H9 (cell line): ENCODE data around the gene DPP10. TPM values are rescaled to one million over a fixed set of nuclear protein-coding genes. Genes with fewer than 3 reads are reported as not detected.

Experiments used
- DNase-seq: peaks from one replicate; pipeline ENCODE4 v3.0.0-alpha.2; 2017
- H2AFZ ChIP-seq: one replicate; pipeline ENCODE4 v1.6.1; 2013; ENCODE audit warnings: mild to moderate bottlenecking, low read length, control low read depth, moderate library complexity
- H2AK5ac ChIP-seq: 2 replicates; pipeline ENCODE4 v1.6.1; 2013; ENCODE audit warnings: low read length, control low read depth, mixed read lengths; ENCODE audit not compliant: insufficient read length
- H2BK120ac ChIP-seq: one replicate; pipeline ENCODE4 v1.6.1; 2013; ENCODE audit warnings: low read depth, mild to moderate bottlenecking, low read length, control low read depth, inconsistent platforms; ENCODE audit not compliant: poor library complexity, severe bottlenecking
- H2BK12ac ChIP-seq: 2 replicates; pipeline ENCODE4 v1.6.1; 2013; ENCODE audit warnings: low read length, control low read depth, mixed read lengths, low read depth; ENCODE audit not compliant: insufficient read length
- H2BK15ac ChIP-seq: 2 replicates; pipeline ENCODE4 v1.6.1; 2013; ENCODE audit warnings: low read depth, low read length, control low read depth
- H2BK20ac ChIP-seq: one replicate; pipeline ENCODE4 v1.6.1; 2013; ENCODE audit warnings: low read depth, mild to moderate bottlenecking, low read length, control low read depth, inconsistent platforms; ENCODE audit not compliant: poor library complexity, severe bottlenecking
- H2BK5ac ChIP-seq: 2 replicates; pipeline ENCODE4 v1.6.1; 2013; ENCODE audit warnings: low read length, control low read depth, mixed read lengths; ENCODE audit not compliant: insufficient read length
- H3K14ac ChIP-seq: 2 replicates; pipeline ENCODE4 v1.6.1; 2013; ENCODE audit warnings: low read length, control low read depth; ENCODE audit not compliant: insufficient read depth
- H3K18ac ChIP-seq: 2 replicates; pipeline ENCODE4 v1.6.1; 2013; ENCODE audit warnings: low read depth, mild to moderate bottlenecking, mixed read lengths, low read length, control low read depth; ENCODE audit not compliant: insufficient read length
- H3K23ac ChIP-seq: 2 replicates; pipeline ENCODE4 v1.6.1; 2013; ENCODE audit warnings: low read length, control low read depth, mixed read lengths, low read depth; ENCODE audit not compliant: insufficient read length
- H3K23me2 ChIP-seq: 2 replicates; pipeline ENCODE4 v1.6.1; 2013; ENCODE audit warnings: low read depth, mild to moderate bottlenecking, mixed read lengths, low read length, control low read depth; ENCODE audit not compliant: insufficient read length, poor library complexity, severe bottlenecking
- H3K27ac ChIP-seq: 2 replicates; pipeline ENCODE4 v1.5.1; 2013; ENCODE audit warnings: low read length, control low read depth, mixed read lengths, low read depth; ENCODE audit not compliant: insufficient read length
- H3K27me3 ChIP-seq: 2 replicates; pipeline ENCODE4 v1.6.1; 2013; ENCODE audit warnings: low read length, control low read depth, inconsistent platforms; ENCODE audit not compliant: insufficient read depth
- H3K4ac ChIP-seq: 2 replicates; pipeline ENCODE4 v1.6.1; 2013; ENCODE audit warnings: low read depth, mild to moderate bottlenecking, control low read depth, inconsistent platforms, low read length, moderate library complexity
- H3K4me1 ChIP-seq: 2 replicates; pipeline ENCODE4 v1.6.1; 2013; ENCODE audit warnings: low read length, control low read depth, inconsistent platforms; ENCODE audit not compliant: insufficient read depth
- H3K4me2 ChIP-seq: 2 replicates; pipeline ENCODE4 v1.6.1; 2013; ENCODE audit warnings: low read length, control low read depth, mixed read lengths; ENCODE audit not compliant: insufficient read length, insufficient read depth
- H3K56ac ChIP-seq: 2 replicates; pipeline ENCODE4 v1.6.1; 2013; ENCODE audit warnings: low read depth, mild to moderate bottlenecking, mixed read lengths, low read length, control low read depth; ENCODE audit not compliant: insufficient read length
- H3K79me1 ChIP-seq: 2 replicates; pipeline ENCODE4 v1.6.1; 2013; ENCODE audit warnings: low read depth, mild to moderate bottlenecking, moderate library complexity, low read length, control low read depth, inconsistent platforms; ENCODE audit not compliant: insufficient read depth, poor library complexity, severe bottlenecking
- H3K79me2 ChIP-seq: 2 replicates; pipeline ENCODE4 v1.6.1; 2013; ENCODE audit warnings: low read length, control low read depth, inconsistent platforms; ENCODE audit not compliant: insufficient read depth
- H3K9ac ChIP-seq: 2 replicates; pipeline ENCODE4 v1.6.1; 2013; ENCODE audit warnings: low read length, control low read depth, mixed read lengths; ENCODE audit not compliant: insufficient read length; ENCODE audit errors: extremely low read depth
- H3K9me3 ChIP-seq: one replicate; pipeline ENCODE4 v1.6.1; 2013; ENCODE audit warnings: low read depth, low read length, inconsistent platforms; ENCODE audit not compliant: control insufficient read depth
- H3T11ph ChIP-seq: one replicate; pipeline ENCODE4 v1.6.1; 2013; ENCODE audit warnings: mild to moderate bottlenecking, low read length, control low read depth, inconsistent platforms
- H4K20me1 ChIP-seq: one replicate; pipeline ENCODE4 v1.6.1; 2013; ENCODE audit not compliant: control insufficient read depth, insufficient read length, insufficient read depth
- H4K5ac ChIP-seq: 2 replicates; pipeline ENCODE4 v1.6.1; 2013; ENCODE audit warnings: low read depth, mild to moderate bottlenecking, mixed read lengths, low read length, control low read depth; ENCODE audit not compliant: insufficient read length
- H4K8ac ChIP-seq: replicated peaks from 2 replicates; pipeline ENCODE4 v1.6.1; 2013; ENCODE audit warnings: low read length, control low read depth, mixed read lengths, low read depth; ENCODE audit not compliant: insufficient read length
- H4K91ac ChIP-seq: 2 replicates; pipeline ENCODE4 v1.6.1; 2013; ENCODE audit warnings: low read depth, mild to moderate bottlenecking, moderate library complexity, mixed read lengths, low read length, control low read depth; ENCODE audit not compliant: insufficient read length
- H3K27ac Mint-ChIP-seq, 3 experiments: 2 replicates in 2 of 3; 3 replicates in 1 of 3; pipeline ENCODE4 v1.8.0; 2020 to 2021; ENCODE audit warnings: mixed read lengths in 3 of 3, mild to moderate bottlenecking in 1 of 3, moderate library complexity in 1 of 3
- H3K27me3 Mint-ChIP-seq: 2 replicates; pipeline ENCODE4 v1.8.0; 2021; ENCODE audit warnings: low read depth, mild to moderate bottlenecking, moderate library complexity, mixed read lengths
- H3K36me3 Mint-ChIP-seq, 3 experiments: 2 replicates in 2 of 3; 3 replicates in 1 of 3; pipeline ENCODE4 v1.8.0; 2020 to 2021; ENCODE audit warnings: low read depth in 3 of 3, mixed read lengths in 3 of 3; ENCODE audit not compliant: insufficient read depth in 1 of 3
- H3K4me1 Mint-ChIP-seq, 2 experiments: 2 replicates each; pipeline ENCODE4 v1.8.0; 2020; ENCODE audit warnings: mixed read lengths in 2 of 2
- H3K4me3 Mint-ChIP-seq, 2 experiments: 2 replicates in 1 of 2; 3 replicates in 1 of 2; pipeline ENCODE4 v1.8.0; 2020 to 2021; ENCODE audit warnings: mild to moderate bottlenecking in 2 of 2, mixed read lengths in 2 of 2, moderate library complexity in 1 of 2
- H3K9me3 Mint-ChIP-seq, 2 experiments: 2 replicates in 1 of 2; 3 replicates in 1 of 2; pipeline ENCODE4 v1.8.0; 2020; ENCODE audit warnings: mild to moderate bottlenecking in 2 of 2, mixed read lengths in 2 of 2, moderate library complexity in 1 of 2
- CTCF ChIP-seq: fragments of 200-600 bp; sonication (generic); conservative IDR thresholded peaks from 3 replicates; pipeline ENCODE4 v1.8.0; 2021; ENCODE audit warnings: antibody characterized with exemption, mild to moderate bottlenecking
- WGBS: extraction: QIAGEN DNeasy Blood & Tissue Kit; methylation state at CpG from one replicate; pipeline ENCODE4 v1.1.7; 2013; ENCODE audit warnings: missing lambda C conversion rate, low lambda C conversion rate, mixed read lengths; ENCODE audit not compliant: insufficient read length; ENCODE audit errors: extremely low coverage; 5-methylcytosine and 5-hydroxymethylcytosine counted together
- total RNA-seq: library from RNA; stranded (reverse); gene quantifications from 2 replicates; pipeline ENCODE4 v1.2.1, GENCODE V29; 2021

Gene DPP10
- total RNA-seq, 1 experiment from 2014 or later, result 11.3 TPM

- Histone ChIP-seq H3K79me1 (no peaks in the 10 kb centered on the region), H2AK5ac (no peak overlapping the region), H3K23me2 (no peaks in the 10 kb centered on the region), H3K18ac (no peak overlapping the region), H2BK5ac (no peak overlapping the region), H4K91ac (no peak overlapping the region), H3K27me3 (no peaks in the 10 kb centered on the region), H4K5ac (no peak overlapping the region), H3K4me1 (peaks cover 3% of the 10 kb centered on the region), H3K23ac (no peak overlapping the region), H3K79me2 (no peaks in the 10 kb centered on the region), H2BK15ac (no peak overlapping the region), H3K9me3 (peaks cover 4% of the 10 kb centered on the region), H2BK120ac (no peak overlapping the region), H3K27ac (peak overlapping the region; percentile 72), H3K56ac (no peak overlapping the region), H4K20me1 (no peaks in the 10 kb centered on the region), H3K9ac (no peak overlapping the region), H2BK20ac (no peak overlapping the region), H3K14ac (no peak overlapping the region), H2BK12ac (no peak overlapping the region), H2AFZ (no peak overlapping the region), H3K4me2 (peak overlapping the region; percentile 41), H3K4ac (no peak overlapping the region), H4K8ac (no peak overlapping the region), H3T11ph (peak overlapping the region; percentile 6)
- H3K4me1 Mint-ChIP-seq, result peaks cover 50 to 51% of the 10 kb centered on the region in 2 experiments
- H3K36me3 Mint-ChIP-seq, result peaks cover 15 to 32% (median 20%) of the 10 kb centered on the region in 3 experiments
- H3K27me3 Mint-ChIP-seq, result no peaks in the 10 kb centered on the region; the same call in 1 of the 2 replicates
- peaks cover 19 to 21% of the 10 kb centered on the region in 2 experiments for H3K9me3 Mint-ChIP-seq
- peak; percentile 38 for DNase-seq
- H3K27ac Mint-ChIP-seq, result peak overlapping the region; percentile 73 to 98 (median 84); a peak in 6 of 7 replicates
- no peak for TF ChIP-seq CTCF
- H3K4me3 Mint-ChIP-seq, result peak overlapping the region; percentile 4 to 14; a peak in 3 of 5 replicates
- WGBS, result no CpG with 5 or more reads among the region's 3 CpGs
These were observed 1154.4 kb downstream of the DPP10 start for GRCh38 chr2:115596659-115597375.
